Astrocyte (in vitro differentiated cells and primary cell): ENCODE measurements around the gene HTR5A.

Experiments used
- CTCF ChIP-seq: IDR thresholded peaks from 2 replicates; pipeline ENCODE4 v1.5.1; 2011; ENCODE audit warnings: low read depth, mild to moderate bottlenecking, inconsistent platforms, low read length, moderate library complexity; ENCODE audit not compliant: insufficient read depth
- EZH2 ChIP-seq: IDR thresholded peaks from 2 replicates; pipeline ENCODE4 v1.6.1; 2012; ENCODE audit warnings: mild to moderate bottlenecking, low read length, inconsistent platforms; ENCODE audit not compliant: insufficient read depth

GRCh38 chr7:155062411-155062810 lies 7.7 kb upstream of the HTR5A start:
- TF ChIP-seq CTCF (no peak), EZH2 (no peak)
